SK-N-SH treated with all-trans-retinoic acid at 6 μM for 48 hours (cell line): ENCODE data around the gene TFIP11.

ENCODE experiments used
- ATAC-seq: fragments of 200-7000 bp; cut with Tn5 transposase; 3 replicates; pipeline ENCODE4 v1.9.1; 2020; ENCODE audit warnings: mild to moderate bottlenecking, moderate library complexity
- ARNTL ChIP-seq: fragments of 450-650 bp; formaldehyde crosslinking; IDR thresholded peaks from 2 replicates; pipeline ENCODE4 v1.5.0; 2020; ENCODE audit warnings: low read depth, mild to moderate bottlenecking, moderate library complexity, borderline replicate concordance
- BACH2 ChIP-seq: fragments of 250-450 bp; sonication (Bioruptor Pico); IDR thresholded peaks from 2 replicates; pipeline ENCODE4 v1.9.0; 2021; ENCODE audit warnings: mild to moderate bottlenecking, borderline replicate concordance
- CSDC2 ChIP-seq: fragments of 250-450 bp; sonication (Bioruptor Pico); IDR thresholded peaks from 2 replicates; pipeline ENCODE4 v1.5.0; 2020; ENCODE audit warnings: mild to moderate bottlenecking, moderate library complexity
- CSRNP3 ChIP-seq: fragments of 250-450 bp; sonication (Bioruptor Pico); IDR thresholded peaks from 2 replicates; pipeline ENCODE4 v1.5.1; 2021; ENCODE audit warnings: mild to moderate bottlenecking, moderate library complexity
- ESRRG ChIP-seq: fragments of 250-450 bp; sonication (Bioruptor Pico); IDR thresholded peaks from 2 replicates; pipeline ENCODE4 v1.6.1; 2021; ENCODE audit warnings: mild to moderate bottlenecking
- OSR1 ChIP-seq: fragments of 250-450 bp; sonication (Bioruptor Pico); IDR thresholded peaks from 2 replicates; pipeline ENCODE4 v1.8.0; 2022; ENCODE audit warnings: moderate library complexity, mild to moderate bottlenecking, inconsistent platforms
- POU6F1 ChIP-seq: fragments of 250-450 bp; sonication (Bioruptor Pico); IDR thresholded peaks from 2 replicates; pipeline ENCODE4 v1.8.0; 2021; ENCODE audit warnings: low read depth, mild to moderate bottlenecking, moderate library complexity, borderline replicate concordance
- RARB ChIP-seq: fragments of 250-450 bp; sonication (Bioruptor Pico); IDR thresholded peaks from 2 replicates; pipeline ENCODE4 v1.8.0; 2021; ENCODE audit warnings: mild to moderate bottlenecking, moderate library complexity
- SNAI2 ChIP-seq: fragments of 250-450 bp; sonication (Bioruptor Pico); IDR thresholded peaks from 2 replicates; pipeline ENCODE4 v1.5.0; 2020; ENCODE audit warnings: mild to moderate bottlenecking, moderate library complexity
- TCF4 ChIP-seq: fragments of 250-450 bp; sonication (Bioruptor Pico); IDR thresholded peaks from 2 replicates; pipeline ENCODE4 v1.8.0; 2021; ENCODE audit warnings: mild to moderate bottlenecking, moderate library complexity, borderline replicate concordance
- TOX ChIP-seq: fragments of 250-450 bp; sonication (Bioruptor Pico); IDR thresholded peaks from 2 replicates; pipeline ENCODE4 v1.8.0; 2021; ENCODE audit warnings: mild to moderate bottlenecking, moderate library complexity, borderline replicate concordance
- ZC3H10 ChIP-seq: fragments of 250-450 bp; sonication (Bioruptor Pico); IDR thresholded peaks from 2 replicates; pipeline ENCODE4 v1.5.1; 2021; ENCODE audit warnings: mild to moderate bottlenecking, moderate library complexity
- ZFP3 ChIP-seq: fragments of 250-450 bp; sonication (Bioruptor Pico); IDR thresholded peaks from 2 replicates; pipeline ENCODE4 v1.5.0; 2020; ENCODE audit warnings: mild to moderate bottlenecking, moderate library complexity
- ZFP30 ChIP-seq: fragments of 450-650 bp; formaldehyde crosslinking; IDR thresholded peaks from 2 replicates; pipeline ENCODE4 v1.5.0; 2022; ENCODE audit warnings: mild to moderate bottlenecking, moderate library complexity
- ZNF565 ChIP-seq: fragments of 450-650 bp; formaldehyde crosslinking; conservative IDR thresholded peaks from 2 replicates; pipeline ENCODE4 v1.5.0; 2020; ENCODE audit warnings: low read depth, mild to moderate bottlenecking, moderate library complexity
- ZNF70 ChIP-seq: fragments of 450-650 bp; formaldehyde crosslinking; IDR thresholded peaks from 2 replicates; pipeline ENCODE4 v1.5.0; 2020; ENCODE audit warnings: mild to moderate bottlenecking, moderate library complexity
- ZNF8 ChIP-seq: fragments of 450-650 bp; formaldehyde crosslinking; IDR thresholded peaks from 2 replicates; pipeline ENCODE4 v1.5.0; 2020; ENCODE audit warnings: mild to moderate bottlenecking, moderate library complexity
- TF ChIP-seq, protein P1 (sequence below): fragments of 250-450 bp; sonication (Bioruptor Pico); IDR thresholded peaks from 2 replicates; pipeline ENCODE4 v1.8.0; 2020; ENCODE audit warnings: mild to moderate bottlenecking, moderate library complexity, borderline replicate concordance
- TF ChIP-seq, protein P2 (sequence below): fragments of 250-450 bp; sonication (Bioruptor Pico); IDR thresholded peaks from 2 replicates; pipeline ENCODE4 v1.5.0; 2020; ENCODE audit warnings: mild to moderate bottlenecking, moderate library complexity
- TF ChIP-seq, protein P3 (sequence below): fragments of 250-450 bp; sonication (Bioruptor Pico); IDR thresholded peaks from 2 replicates; pipeline ENCODE4 v1.5.1; 2020; ENCODE audit warnings: low read depth, mild to moderate bottlenecking, moderate library complexity

TFIP11 gene

GRCh38 chr22:26540119-26540518 lies 27.8 kb upstream of the TFIP11 start:
- ATAC-seq: no peak
- TF ChIP-seq SNAI2 (CRISPR knock-in tag) (no peak), RARB (CRISPR knock-in tag) (no peak)

DNA sequence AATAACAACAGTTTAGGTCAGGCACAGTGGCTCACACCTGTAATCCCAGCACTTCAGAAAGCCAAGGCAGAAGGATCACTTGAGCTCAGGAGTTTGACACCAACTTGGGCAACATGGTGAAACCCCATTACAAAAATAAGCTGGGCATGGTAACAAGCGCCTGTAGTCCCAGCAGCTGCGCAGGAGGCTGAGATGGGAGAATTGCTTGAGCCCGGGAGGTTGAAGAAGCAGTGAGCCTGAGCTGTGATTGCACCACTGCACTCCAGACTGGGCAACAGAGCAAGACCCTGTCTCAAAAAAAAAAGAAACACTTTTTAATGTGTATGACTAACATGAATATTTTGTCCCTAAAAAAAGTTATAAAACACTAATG lies 24.5 kb upstream of the TFIP11 start:
- TF ChIP-seq, protein P1, sequence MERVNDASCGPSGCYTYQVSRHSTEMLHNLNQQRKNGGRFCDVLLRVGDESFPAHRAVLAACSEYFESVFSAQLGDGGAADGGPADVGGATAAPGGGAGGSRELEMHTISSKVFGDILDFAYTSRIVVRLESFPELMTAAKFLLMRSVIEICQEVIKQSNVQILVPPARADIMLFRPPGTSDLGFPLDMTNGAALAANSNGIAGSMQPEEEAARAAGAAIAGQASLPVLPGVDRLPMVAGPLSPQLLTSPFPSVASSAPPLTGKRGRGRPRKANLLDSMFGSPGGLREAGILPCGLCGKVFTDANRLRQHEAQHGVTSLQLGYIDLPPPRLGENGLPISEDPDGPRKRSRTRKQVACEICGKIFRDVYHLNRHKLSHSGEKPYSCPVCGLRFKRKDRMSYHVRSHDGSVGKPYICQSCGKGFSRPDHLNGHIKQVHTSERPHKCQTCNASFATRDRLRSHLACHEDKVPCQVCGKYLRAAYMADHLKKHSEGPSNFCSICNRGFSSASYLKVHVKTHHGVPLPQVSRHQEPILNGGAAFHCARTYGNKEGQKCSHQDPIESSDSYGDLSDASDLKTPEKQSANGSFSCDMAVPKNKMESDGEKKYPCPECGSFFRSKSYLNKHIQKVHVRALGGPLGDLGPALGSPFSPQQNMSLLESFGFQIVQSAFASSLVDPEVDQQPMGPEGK (CRISPR knock-in tag): no peak
- TF ChIP-seq, protein P2, sequence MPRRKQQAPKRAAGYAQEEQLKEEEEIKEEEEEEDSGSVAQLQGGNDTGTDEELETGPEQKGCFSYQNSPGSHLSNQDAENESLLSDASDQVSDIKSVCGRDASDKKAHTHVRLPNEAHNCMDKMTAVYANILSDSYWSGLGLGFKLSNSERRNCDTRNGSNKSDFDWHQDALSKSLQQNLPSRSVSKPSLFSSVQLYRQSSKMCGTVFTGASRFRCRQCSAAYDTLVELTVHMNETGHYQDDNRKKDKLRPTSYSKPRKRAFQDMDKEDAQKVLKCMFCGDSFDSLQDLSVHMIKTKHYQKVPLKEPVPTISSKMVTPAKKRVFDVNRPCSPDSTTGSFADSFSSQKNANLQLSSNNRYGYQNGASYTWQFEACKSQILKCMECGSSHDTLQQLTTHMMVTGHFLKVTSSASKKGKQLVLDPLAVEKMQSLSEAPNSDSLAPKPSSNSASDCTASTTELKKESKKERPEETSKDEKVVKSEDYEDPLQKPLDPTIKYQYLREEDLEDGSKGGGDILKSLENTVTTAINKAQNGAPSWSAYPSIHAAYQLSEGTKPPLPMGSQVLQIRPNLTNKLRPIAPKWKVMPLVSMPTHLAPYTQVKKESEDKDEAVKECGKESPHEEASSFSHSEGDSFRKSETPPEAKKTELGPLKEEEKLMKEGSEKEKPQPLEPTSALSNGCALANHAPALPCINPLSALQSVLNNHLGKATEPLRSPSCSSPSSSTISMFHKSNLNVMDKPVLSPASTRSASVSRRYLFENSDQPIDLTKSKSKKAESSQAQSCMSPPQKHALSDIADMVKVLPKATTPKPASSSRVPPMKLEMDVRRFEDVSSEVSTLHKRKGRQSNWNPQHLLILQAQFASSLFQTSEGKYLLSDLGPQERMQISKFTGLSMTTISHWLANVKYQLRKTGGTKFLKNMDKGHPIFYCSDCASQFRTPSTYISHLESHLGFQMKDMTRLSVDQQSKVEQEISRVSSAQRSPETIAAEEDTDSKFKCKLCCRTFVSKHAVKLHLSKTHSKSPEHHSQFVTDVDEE (CRISPR knock-in tag): no peak
- TF ChIP-seq CSDC2 (CRISPR knock-in tag) (no peak), ARNTL (CRISPR knock-in tag) (no peak), RARB (CRISPR knock-in tag) (no peak), OSR1 (CRISPR knock-in tag) (no peak), TCF4 (CRISPR knock-in tag) (no peak), ESRRG (CRISPR knock-in tag) (no peak), TOX (no peak), POU6F1 (CRISPR knock-in tag) (no peak), ZNF70 (CRISPR knock-in tag) (no peak), CSRNP3 (CRISPR knock-in tag) (no peak), ZFP30 (CRISPR knock-in tag) (no peak), ZNF565 (CRISPR knock-in tag) (no peak)
- TF ChIP-seq, protein P3, sequence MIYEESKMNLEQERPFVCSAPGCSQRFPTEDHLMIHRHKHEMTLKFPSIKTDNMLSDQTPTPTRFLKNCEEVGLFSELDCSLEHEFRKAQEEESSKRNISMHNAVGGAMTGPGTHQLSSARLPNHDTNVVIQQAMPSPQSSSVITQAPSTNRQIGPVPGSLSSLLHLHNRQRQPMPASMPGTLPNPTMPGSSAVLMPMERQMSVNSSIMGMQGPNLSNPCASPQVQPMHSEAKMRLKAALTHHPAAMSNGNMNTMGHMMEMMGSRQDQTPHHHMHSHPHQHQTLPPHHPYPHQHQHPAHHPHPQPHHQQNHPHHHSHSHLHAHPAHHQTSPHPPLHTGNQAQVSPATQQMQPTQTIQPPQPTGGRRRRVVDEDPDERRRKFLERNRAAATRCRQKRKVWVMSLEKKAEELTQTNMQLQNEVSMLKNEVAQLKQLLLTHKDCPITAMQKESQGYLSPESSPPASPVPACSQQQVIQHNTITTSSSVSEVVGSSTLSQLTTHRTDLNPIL (CRISPR knock-in tag): no peak
- ATAC-seq: no peak

DNA sequence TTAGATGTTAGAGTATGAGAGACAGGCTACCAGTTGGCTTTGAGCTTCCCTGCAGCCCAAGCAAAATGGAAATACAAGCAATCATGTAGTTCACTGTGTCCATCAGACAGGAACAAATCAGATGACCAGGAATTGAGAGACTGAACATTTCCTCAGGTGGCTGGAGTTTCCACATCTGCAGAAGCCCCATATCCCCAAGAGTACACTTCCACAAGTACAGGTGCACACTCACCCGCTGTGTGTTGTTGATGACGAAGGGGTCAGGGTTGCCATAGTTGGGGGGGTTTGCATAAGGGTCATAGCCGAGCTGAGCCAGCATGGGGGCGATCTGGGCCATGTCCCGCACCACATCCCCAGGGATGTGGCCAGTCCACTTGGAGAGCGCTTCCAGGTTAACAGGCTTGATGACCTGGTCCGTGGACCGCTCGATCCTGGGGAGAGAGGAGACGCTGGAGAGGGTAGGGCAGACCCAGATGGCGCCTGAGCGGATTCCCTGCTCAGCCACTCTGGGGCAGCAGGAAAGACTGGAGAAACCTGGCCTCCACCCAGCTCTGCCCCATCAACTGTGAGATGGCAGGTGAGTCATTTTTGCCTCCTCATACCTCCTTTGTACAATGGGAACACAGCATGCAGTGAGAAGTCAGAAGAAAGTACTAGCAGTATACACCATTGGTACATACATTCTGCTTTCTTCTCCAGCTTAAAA lies 23.9 kb upstream of the TFIP11 start:
- no peak for ATAC-seq
- TF ChIP-seq ZNF8 (CRISPR knock-in tag) (no peak), RARB (CRISPR knock-in tag) (no peak), ZC3H10 (CRISPR knock-in tag) (no peak), ZFP3 (CRISPR knock-in tag) (no peak), ESRRG (CRISPR knock-in tag) (no peak), TCF4 (CRISPR knock-in tag) (no peak), OSR1 (CRISPR knock-in tag) (no peak), BACH2 (CRISPR knock-in tag) (no peak), SNAI2 (CRISPR knock-in tag) (no peak), ZFP30 (CRISPR knock-in tag) (no peak), ZNF70 (CRISPR knock-in tag) (no peak)
- TF ChIP-seq, protein P3 (CRISPR knock-in tag): no peak
- TF ChIP-seq, protein P1 (CRISPR knock-in tag): no peak
- TF ChIP-seq, all 23 proteins: peak for 0
